GM18526 (cell line): ENCODE data around the gene FGD4.

Source experiments
- POLR2A ChIP-seq: IDR thresholded peaks from 3 replicates; pipeline ENCODE4 v1.6.1; 2011; ENCODE audit not compliant: insufficient read length; ENCODE audit errors: extremely low read depth

The FGD4 gene

DNA sequence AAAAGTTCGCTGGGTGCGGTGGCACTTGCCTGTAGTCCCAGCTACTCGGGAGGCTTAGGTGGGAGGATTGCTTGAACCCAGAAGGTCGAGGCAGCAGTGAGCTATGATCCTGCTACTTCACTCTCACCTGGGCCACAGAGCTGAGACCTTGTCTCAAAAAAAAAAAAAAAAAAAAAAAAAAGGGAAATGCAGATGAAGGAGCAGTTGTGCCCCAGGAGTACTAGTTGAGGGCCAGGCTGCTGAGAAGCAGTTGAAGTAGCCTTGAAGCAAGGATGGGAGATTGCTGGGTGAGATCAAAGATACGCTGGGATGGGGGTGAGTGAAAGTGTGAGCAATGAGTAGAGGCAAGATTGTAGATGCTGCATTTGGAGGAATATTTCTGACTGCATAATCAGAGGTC is 186.3 kb downstream of the FGD4 start:
- no peak for TF ChIP-seq POLR2A

DNA sequence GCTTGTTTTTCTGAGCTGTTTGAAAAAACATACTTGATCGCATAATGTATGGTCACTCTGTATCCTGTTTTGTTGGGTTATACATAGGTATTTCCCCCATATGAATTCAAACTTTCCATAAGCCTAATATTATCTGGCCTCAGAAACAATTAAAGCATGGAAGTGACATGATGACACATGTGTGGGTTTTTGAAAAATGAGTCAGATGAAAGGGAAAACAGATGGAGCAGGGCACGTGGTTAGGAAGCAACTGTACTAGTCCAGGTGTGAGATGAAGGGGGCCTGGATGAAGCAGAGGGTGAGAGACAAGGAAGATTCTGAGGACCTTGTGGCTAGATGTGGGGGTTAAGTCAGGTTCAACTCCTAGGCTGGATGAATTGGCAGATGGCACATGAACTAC is 187.0 kb downstream of the FGD4 start:
- TF ChIP-seq POLR2A, result no peak

DNA sequence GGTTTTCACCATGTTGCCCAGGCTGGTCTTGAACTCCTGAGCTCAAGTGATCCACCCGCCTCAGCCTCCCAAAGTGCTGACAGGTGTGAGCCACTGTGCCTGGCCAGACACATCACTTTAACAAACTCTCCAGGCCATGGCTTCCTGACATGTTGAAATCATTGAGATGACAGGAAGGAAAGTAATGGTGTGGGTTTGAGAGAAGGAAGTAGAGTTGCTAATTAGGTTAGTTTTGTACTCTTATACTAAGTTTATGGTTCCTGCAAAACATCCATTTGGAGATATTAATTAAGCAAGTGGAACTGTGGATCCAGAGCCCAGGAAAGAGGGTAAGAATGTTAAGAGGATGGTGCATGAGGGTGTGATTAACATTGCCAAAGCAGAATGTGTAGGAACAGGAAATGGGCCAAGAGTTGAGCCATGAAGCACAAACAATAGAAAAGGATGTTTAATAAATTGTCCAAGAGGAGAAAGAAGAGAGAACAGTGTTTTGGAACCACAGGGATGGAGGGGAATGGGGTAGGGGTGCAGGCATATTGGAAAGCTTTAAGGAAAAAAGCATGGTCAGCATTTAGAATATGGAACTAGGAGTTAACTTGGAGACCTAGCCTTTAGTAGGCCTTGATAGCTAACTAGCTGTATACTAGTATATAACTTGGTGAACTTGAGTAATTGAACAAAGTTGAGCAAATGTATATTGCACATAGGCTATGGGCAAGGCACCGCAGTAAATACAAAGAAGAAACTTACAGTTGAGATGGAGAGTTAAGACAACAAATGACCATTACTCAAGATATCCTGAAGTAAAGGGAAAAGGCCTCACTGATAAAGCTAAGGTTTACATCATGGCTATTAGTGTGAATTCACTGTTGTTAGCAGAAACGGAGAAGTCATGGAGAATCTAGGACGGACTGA is 188.5 kb downstream of the FGD4 start:
- TF ChIP-seq POLR2A, result no peak

DNA sequence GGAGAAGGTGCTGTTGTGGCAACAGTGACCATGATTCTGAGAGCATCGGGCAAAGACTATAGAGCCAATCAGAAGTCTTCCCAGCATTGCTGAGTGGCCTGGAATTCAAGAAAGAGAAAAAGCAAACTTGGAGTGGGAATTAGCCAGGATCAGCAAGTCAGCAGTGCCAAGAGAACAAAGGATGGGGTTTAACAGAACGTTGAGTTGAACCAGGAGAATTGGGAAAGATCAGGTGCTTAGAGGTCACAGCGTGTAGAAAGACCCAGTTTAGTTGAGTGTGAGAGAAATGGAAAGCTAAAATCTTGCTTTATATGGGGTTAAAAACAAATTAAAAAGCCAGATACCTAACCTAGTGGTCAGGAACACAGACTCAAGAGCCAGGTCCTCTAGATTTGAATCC is 189.2 kb downstream of the FGD4 start:
- no peak for TF ChIP-seq POLR2A

DNA sequence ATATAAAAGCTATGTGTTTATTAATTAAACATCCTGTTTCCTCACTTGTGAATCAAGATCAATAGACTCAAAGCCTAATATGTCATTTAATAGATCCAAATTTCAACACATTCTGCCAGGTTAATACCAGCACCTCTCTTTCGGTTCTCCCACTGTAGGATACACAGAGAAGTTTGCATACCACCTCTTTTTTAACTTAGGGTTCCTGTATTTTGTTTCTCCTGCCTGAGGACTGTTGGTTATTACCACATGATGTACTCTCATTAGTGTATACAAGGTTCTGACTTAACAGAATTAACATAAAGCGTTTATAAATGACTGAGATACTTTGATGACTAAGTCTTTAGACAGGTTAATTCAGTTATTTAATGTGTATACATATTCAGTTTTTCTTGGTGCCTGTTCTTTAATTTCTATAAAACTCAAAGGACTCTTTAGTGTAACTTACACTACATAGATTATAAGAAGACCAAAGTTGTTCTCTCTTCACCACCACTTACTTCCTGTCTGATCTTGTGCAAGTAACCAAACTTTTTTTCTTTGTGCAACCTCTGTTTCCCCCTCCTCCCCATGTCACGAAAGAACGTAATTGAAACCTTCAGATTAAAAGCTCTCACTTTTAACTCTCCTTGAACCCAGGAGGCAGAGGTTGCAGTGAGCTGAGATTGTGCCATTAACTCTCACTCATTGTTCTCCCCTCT is 190.0 kb downstream of the FGD4 start:
- no peak for TF ChIP-seq POLR2A

DNA sequence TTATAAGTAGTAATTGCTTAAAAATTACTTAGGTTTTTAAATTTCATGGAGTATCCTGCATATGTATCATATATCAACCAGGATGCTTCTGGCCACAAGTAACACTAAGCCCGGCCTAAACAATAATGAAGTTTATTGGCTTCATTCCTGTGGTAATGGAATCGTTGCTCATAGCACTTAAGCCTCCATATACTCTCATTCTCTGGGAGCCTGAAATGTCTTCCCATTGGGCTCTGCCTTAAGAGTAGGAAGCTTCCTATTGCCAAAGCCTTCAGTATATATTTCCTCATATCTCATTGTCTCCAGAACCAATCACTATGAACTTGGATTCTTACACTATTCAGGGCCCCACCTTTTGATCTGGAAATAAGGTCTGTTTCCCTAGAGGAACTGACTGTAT is 195.9 kb downstream of the FGD4 start:
- TF ChIP-seq POLR2A, result no peak

DNA sequence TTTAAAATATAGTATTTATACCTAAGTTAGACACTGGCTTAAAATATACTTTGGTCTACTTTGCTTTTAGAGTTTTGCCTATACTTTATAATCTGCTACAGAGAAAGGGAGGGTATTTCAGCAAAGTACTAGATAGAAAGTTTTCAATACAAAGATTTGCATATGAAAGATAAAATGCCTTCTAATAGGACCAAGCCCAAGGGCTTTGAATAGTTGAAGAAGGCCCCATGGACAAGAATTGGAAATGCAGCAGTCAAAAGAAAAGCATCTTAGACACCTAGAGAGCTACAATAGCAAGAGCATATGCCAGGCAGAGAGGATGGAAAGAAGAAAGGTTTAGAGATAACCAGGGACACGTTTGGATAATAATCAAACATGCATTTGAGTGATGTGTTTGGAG is 196.7 kb downstream of the FGD4 start:
- TF ChIP-seq POLR2A, result no peak

DNA sequence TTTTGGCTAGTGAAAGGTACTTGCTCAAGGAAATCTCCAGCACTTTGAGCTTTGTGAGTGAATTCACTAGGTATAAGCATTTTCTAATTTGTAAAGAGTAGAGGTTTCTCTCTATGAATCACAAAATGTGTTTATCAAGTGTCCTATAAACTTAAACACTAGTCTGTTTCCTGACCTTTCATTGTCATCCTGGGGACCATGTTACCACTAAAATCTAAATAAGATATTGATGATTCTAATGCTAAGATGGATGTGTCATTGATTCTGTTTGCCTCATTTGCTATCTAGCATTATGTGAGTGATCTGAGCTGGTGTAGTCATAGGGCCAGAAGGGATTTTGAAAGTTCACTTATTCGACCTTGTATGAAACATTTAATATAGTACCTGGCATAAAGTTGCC is 199.3 kb downstream of the FGD4 start:
- no peak for TF ChIP-seq POLR2A

DNA sequence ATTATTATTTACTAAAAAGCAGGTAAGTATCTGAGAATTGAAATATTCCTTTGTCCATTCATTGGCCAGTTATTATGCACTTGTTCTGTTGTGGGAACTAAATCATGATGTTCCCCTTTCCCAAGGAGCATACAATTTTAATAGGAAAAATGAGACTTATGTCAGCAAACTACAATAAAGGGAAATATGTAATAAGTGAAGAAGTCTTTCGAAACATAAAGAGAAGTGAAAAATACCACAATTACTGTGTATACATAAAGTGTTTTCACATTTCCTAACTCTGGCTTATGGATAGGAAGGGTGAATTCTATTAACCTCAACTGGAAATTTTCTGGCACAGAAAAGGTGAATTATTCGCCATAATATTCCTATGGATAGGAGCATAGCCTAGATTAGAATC is 201.3 kb downstream of the FGD4 start:
- no peak for TF ChIP-seq POLR2A

DNA sequence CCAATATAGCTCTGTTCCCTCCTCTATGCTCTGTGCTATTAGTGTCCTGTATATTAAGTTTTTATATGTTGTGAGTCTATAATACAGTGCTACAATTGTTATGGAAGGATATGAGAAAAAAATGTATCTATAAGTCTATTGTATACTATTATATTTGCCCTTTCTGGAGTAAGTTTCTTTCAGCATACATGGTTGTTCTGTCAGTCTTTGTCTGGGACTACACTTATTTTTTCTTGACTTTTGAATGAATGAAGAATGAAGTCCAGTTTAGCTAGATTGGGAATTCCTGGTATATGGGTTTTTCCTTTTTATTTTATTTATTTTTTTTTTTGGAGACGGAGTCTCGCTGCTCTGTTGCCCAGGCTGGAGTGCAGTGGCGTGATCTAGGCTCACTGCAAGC is 203.7 kb downstream of the FGD4 start:
- TF ChIP-seq POLR2A, result no peak

DNA sequence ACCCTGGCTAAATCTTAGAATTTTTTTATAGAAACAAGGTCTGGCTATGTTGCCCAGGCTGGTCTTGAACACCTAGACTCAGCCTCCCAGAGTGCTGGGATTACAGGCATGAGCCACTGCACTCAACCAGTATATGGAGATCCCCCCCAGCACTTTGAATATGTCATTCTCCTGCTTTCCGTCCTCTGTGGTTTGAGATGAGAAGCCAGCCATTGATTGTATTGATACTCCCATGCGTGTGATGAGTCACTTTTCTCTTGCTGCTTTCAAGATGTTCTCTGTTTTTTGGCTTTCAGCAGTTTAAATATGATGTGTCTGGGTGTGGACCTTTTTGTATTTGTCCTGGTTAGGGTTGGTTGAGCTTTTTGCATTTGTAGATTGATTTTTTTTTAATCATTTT is 204.5 kb downstream of the FGD4 start:
- no peak for TF ChIP-seq POLR2A

DNA sequence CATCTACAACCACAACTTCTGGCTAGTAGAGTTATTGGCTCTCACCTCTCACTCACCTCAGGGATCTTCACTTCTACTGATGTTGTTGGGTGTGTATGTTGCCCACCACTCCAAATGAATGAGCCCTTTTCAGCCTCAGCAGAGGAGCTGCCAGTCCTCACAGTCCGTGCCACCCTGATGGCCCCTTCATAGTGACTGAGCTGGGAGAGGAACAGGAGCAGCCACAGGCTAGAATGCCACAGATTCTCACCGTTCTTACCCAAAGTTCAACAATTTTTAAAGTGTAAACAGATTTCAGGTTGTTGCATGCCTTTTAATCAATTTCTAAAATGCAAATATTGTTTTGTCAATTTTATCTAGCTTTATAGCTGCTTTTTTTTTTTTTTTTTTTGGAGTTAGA is 205.2 kb downstream of the FGD4 start:
- no peak for TF ChIP-seq POLR2A

DNA sequence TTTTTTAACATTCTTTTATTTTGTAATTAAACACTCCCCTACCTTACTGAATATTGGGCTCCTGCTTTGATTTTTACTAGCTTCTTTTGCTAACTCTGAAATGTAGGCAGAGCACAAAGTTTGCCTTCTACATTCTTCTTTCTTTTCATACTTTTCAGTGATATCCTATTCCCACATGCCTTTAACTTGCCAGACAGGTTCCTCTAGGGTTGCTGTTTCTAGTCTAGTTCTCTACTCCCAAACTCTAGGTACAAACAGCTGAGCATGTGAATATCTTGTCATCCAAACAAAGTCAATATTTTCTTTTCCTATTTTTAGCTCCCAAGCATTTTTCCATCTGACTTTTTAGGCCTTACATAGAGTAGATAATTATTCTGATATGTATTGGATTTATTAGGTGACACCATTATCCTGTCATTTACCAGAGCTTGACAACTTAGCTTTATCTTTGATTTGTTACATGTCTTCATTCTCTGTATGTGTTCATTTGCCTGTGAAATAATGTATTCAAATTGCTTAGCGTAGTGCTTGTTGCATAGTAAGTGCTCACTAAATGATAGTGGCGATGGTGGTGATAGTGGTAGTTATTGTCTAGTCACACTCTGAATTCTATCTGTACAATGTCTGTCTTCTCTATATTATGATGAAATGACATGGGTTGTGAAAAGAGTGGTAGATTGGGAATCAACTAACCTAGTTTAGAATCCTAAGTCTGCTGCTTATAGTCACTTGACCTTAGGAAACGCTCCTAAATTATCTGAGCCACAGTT is 206.2 kb downstream of the FGD4 start:
- no peak for TF ChIP-seq POLR2A

DNA sequence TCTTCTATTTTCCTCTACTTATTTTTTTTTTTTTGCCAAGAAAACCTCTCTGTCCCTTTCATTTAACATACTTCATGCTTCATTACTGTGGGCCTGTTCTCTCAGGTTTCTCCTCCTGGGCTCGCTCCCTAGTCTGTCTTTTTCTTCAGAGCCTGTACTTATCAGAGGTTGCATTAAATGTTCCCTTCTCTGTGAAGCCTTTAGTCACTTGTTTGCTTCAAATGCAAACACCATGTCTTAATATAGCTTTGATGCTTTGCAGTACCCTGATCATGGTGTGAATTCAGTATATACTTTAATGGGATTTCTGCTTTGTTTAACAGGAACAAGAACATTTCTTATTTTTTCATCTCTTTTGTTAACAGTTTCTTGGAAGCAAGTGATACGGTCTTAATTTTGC is 207.1 kb downstream of the FGD4 start:
- TF ChIP-seq POLR2A, result no peak

DNA sequence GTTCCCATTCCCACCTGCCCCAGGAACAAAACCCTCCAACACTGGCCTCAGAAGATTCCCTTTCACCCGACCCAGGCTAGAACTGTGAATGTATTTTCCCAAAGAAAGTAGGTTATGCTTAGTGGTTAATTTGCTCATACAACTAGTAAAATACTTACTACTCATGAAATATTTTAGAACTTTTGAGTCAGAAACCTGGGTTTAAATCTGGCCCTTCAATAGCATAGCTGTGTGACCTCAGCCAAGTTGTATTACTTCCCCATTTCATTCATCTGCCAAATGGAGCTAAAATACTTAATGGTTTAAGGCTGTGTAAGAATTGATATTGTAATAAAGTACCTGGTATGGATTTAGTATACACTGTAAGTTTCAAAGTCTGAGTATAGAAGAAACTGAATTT is 210.6 kb downstream of the FGD4 start:
- TF ChIP-seq POLR2A, result no peak

DNA sequence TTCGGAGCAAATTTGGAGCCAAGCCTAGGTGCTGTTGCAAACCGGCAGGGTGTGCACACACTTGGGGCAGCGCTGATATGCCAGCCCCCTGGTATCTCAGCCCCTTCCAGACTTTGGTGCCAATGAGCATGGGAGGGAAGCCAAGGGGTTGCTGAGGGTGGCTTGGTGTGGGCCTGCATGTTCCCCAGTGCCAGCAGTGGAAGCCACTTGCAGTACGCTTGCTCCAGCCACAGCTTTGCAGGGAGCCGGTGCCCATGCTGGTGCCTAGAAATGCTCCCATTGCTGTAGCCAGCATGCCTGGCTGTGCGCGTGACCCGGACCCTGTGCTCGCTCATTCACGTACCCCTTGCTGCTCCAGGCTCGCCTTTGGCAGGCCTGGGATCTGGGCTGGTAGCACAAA is 212.6 kb downstream of the FGD4 start:
- TF ChIP-seq POLR2A, result no peak
